HCT116 (cell line): Measurements from ENCODE around the gene AMOTL2.

Experiments
- FOSL1 ChIP-seq: IDR thresholded peaks from 2 replicates; pipeline ENCODE4 v1.6.1; 2012; ENCODE audit warnings: low read depth
- POLR2A ChIP-seq: IDR thresholded peaks from 2 replicates; pipeline ENCODE4 v1.7.0; 2011; ENCODE audit warnings: borderline replicate concordance; ENCODE audit not compliant: insufficient read depth, insufficient read length; ENCODE audit errors: extremely low read depth
- POLR2AphosphoS5 ChIP-seq: IDR thresholded peaks from 2 replicates; pipeline ENCODE4 v1.6.1; 2011; ENCODE audit warnings: mild to moderate bottlenecking, low read depth, low read length, moderate library complexity
- RAD21 ChIP-seq: IDR thresholded peaks from 2 replicates; pipeline ENCODE4 v1.6.1; 2012; ENCODE audit warnings: low read depth, mild to moderate bottlenecking
- TF ChIP-seq, protein P1 (sequence below), 3 experiments: fragments of 200-600 bp in 1 of 3; sonication (generic) in 1 of 3; IDR thresholded peaks in 2 of 3; conservative IDR thresholded peaks in 1 of 3; 2 replicates each; pipeline ENCODE4 v1.5.1; 2012 to 2017; ENCODE audit warnings: low read depth in 2 of 3, low read length in 2 of 3, antibody characterized with exemption in 1 of 3, borderline replicate concordance in 1 of 3, control low read depth in 1 of 3, mild to moderate bottlenecking in 1 of 3, mixed read lengths in 1 of 3, mixed run types in 1 of 3, moderate library complexity in 1 of 3; ENCODE audit not compliant: insufficient read depth in 1 of 3

DNA sequence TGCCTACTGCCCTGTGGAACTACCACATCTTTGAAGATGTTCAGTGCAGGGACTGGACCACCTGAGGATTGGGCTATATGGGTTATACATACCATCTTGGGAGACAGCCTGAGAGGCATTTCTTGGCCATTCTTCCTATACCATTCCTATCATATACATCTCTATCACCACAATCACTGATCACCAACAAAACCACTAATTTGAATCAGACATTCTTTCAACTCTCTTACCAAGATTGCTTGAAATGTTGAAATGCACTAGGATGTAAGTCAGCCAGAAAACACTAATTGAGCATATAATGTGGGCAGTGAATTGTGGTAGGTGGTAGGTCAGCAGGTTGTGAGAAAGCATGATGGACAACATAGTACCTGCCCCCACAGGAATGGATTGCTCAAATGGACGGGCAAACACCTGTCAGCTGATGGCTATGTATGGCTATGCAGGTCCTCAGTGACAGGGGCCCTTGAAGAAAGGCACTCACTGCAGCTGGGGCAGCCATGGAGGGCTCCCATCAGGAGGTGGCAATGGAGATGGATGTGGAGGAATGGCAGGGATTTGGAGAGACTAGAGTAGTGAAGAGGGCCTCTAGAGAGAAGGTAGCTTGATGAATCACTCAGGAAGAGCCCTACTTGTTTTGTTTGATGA, 49.1 kb downstream of the AMOTL2 start:
- TF ChIP-seq, protein P1, sequence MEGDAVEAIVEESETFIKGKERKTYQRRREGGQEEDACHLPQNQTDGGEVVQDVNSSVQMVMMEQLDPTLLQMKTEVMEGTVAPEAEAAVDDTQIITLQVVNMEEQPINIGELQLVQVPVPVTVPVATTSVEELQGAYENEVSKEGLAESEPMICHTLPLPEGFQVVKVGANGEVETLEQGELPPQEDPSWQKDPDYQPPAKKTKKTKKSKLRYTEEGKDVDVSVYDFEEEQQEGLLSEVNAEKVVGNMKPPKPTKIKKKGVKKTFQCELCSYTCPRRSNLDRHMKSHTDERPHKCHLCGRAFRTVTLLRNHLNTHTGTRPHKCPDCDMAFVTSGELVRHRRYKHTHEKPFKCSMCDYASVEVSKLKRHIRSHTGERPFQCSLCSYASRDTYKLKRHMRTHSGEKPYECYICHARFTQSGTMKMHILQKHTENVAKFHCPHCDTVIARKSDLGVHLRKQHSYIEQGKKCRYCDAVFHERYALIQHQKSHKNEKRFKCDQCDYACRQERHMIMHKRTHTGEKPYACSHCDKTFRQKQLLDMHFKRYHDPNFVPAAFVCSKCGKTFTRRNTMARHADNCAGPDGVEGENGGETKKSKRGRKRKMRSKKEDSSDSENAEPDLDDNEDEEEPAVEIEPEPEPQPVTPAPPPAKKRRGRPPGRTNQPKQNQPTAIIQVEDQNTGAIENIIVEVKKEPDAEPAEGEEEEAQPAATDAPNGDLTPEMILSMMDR (IDR thresholded peaks at IDR 0.05 in 2 of 3, conservative IDR thresholded peaks at IDR 0.05 in 1 of 3; ENCODE audit: borderline replicate concordance in 1 of 3, insufficient read depth in 1 of 3, low read depth in 2 of 3, low read length in 2 of 3), result no peak
- TF ChIP-seq FOSL1, result no peak
- TF ChIP-seq POLR2AphosphoS5, result no peak
- TF ChIP-seq RAD21, result no peak
- TF ChIP-seq POLR2A, result no peak
